Measurements from ENCODE around the gene BPI.

BPI gene

GRCh38 chr20:38321959-38322598 is 18.1 kb downstream of the BPI start:
- H3K4me3 ChIP-seq (replicated peaks; ENCODE audit: low read depth, low read length), result no peak overlapping the region
- peak; percentile 83 for TF ChIP-seq CTCF (IDR thresholded peaks at IDR 0.05; ENCODE audit: low read length, missing control alignments)
- peak; percentile 80 for DNase-seq (ENCODE audit: low read depth)

DNA sequence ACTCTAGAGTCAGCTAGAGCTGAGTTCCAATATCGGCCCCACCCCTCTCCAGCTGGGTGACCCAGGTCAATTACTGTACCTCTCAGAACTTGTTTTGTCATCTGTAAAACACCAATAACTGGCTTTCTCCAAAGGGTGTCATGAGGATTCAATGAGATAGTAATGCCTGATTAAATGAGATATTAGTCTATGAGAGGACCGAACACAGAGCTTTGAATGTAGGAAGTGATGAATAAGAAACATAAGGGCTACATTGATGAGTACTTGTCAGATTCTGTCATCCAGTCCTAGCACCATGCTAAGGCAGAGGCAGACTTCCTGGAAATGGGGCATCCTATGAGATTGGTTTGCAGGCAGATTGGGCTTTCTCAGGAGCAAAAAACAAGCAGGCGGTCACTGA is 20.2 kb downstream of the BPI start:
- no peak overlapping the region for H3K4me3 ChIP-seq (replicated peaks; ENCODE audit: low read depth, low read length)
- no peak for DNase-seq (ENCODE audit: low read depth)
- no peak for TF ChIP-seq CTCF (IDR thresholded peaks at IDR 0.05; ENCODE audit: low read length, missing control alignments)

- TF ChIP-seq CTCF (IDR thresholded peaks at IDR 0.05; ENCODE audit: low read length, missing control alignments), result no peak
- DNase-seq (ENCODE audit: low read depth), result no peak
Measured at GRCh38 chr20:38325167-38325566, 21.2 kb downstream of the BPI start.

DNA sequence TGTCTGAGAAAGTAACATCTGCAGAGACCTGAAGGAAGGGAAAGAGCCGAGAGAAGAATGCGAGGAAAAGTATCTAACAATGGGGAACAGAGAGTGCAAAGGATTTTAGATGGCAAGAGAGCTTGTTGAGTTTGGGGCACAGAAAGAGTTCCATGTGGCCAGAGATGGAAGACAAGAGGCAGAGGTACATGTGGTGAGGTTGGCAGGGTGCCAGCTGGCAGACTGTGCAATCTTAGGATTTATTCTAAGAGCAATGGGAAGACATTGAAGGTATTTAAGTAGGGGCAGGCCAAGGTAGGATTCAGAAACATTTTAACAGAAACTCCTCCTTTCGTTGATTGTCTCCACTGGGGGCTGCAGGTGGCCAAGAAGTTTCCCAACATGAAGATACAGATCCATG is 21.9 kb downstream of the BPI start:
- H3K4me3 ChIP-seq (replicated peaks; ENCODE audit: low read depth, low read length), result no peak overlapping the region
- no peak for DNase-seq (ENCODE audit: low read depth)

More at GRCh38 chr20:38325167-38325566, 21.2 kb downstream of the BPI start:
- H3K4me3 ChIP-seq (replicated peaks; ENCODE audit: low read depth, low read length), result no peak overlapping the region

DNA sequence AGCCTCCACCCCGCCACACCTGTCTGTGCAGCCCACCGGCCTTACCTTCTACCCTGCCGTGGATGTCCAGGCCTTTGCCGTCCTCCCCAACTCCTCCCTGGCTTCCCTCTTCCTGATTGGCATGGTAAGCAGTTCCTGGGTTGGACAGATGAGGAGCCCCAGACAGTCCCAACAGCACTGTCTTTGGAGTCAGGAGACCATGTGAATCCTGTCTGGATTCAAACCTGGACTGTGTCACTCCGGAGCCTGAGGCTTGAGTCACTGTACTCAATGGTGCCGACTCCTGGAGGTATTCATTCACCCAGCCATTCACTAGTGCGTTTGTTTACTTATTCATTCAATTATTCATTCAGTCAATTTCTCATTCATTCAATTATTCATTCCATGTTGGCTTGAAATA is 22.4 kb downstream of the BPI start:
- no peak overlapping the region for H3K4me3 ChIP-seq (replicated peaks; ENCODE audit: low read depth, low read length)
- no peak for DNase-seq (ENCODE audit: low read depth)
- TF ChIP-seq CTCF (IDR thresholded peaks at IDR 0.05; ENCODE audit: low read length, missing control alignments), result no peak

More for the DNA sequence above, 21.9 kb downstream of the BPI start:
- no peak for TF ChIP-seq CTCF (IDR thresholded peaks at IDR 0.05; ENCODE audit: low read length, missing control alignments)

- DNase-seq (ENCODE audit: low read depth), result no peak
- no peak overlapping the region for H3K4me3 ChIP-seq (replicated peaks; ENCODE audit: low read depth, low read length)
- no peak for TF ChIP-seq CTCF (IDR thresholded peaks at IDR 0.05; ENCODE audit: low read length, missing control alignments)
Measured at GRCh38 chr20:38330638-38331037, 26.7 kb downstream of the BPI start.

DNA sequence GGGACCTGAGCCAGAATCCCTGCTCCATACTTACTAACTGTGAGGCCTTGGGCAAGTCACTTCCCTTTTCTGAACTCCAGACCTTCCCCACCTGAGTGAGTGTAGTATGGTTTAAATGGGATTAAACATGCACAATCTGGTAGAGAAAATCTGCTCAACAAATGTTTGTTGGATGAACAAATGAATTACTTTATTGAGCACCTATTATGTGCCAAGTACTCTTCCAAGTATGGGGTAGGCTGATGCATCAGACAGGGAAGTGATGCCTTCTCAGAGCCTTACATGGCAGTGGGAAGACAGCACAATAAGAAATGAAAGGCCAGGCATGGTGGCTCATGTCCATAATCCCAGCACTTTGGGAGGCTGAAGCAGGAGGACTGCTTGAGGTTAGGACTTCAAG is 27.3 kb downstream of the BPI start:
- DNase-seq (ENCODE audit: low read depth), result no peak
- TF ChIP-seq CTCF (IDR thresholded peaks at IDR 0.05; ENCODE audit: low read length, missing control alignments), result no peak
- H3K4me3 ChIP-seq (replicated peaks; ENCODE audit: low read depth, low read length), result no peak overlapping the region
